GM21528 (cell line): ENCODE measurements around the gene PDXK.

ENCODE experiments used
- ATAC-seq: cut with Tn5 transposase; IDR thresholded peaks from one replicate; pipeline ENCODE4 v1.9.1; 2021; ENCODE audit warnings: mild to moderate bottlenecking, moderate library complexity; ENCODE audit not compliant: unreplicated experiment, low FRiP score

Gene PDXK

GRCh38 chr21:43775795-43776430 is 57.0 kb downstream of the PDXK start, which contains the start of gene CSTB:
Gene CSTB (minus strand): TSS chr21:43776308. CDS start chr21:43776269, 39 bp downstream.
- peak; percentile 75 for ATAC-seq

GRCh38 chr21:43777953-43778352 is 59.0 kb downstream of the PDXK start:
- no peak for ATAC-seq

- no peak for ATAC-seq
Measured at GRCh38 chr21:43778469-43779335, 59.8 kb downstream of the PDXK start.

- ATAC-seq = no peak
Measured at GRCh38 chr21:43779660-43780059, 60.7 kb downstream of the PDXK start.

- ATAC-seq = no peak
Measured at GRCh38 chr21:43781846-43782245, 62.9 kb downstream of the PDXK start.

GRCh38 chr21:43782431-43783097 is 63.6 kb downstream of the PDXK start:
- no peak for ATAC-seq

GRCh38 chr21:43783098-43783700 is 64.3 kb downstream of the PDXK start:
- no peak for ATAC-seq

- no peak for ATAC-seq
Measured at GRCh38 chr21:43785134-43785533, 66.2 kb downstream of the PDXK start.

GRCh38 chr21:43786300-43786806 is 67.4 kb downstream of the PDXK start:
- ATAC-seq = no peak

- no peak for ATAC-seq
Measured at GRCh38 chr21:43786807-43787440, 68.0 kb downstream of the PDXK start.

GRCh38 chr21:43789276-43790009 is 70.5 kb downstream of the PDXK start, which contains the start of gene RRP1:
Gene RRP1 (plus strand): TSS chr21:43789577. CDS start chr21:43789630, 53 bp downstream.
- ATAC-seq = peak; percentile 77

GRCh38 chr21:43790010-43790524 is 71.1 kb downstream of the PDXK start:
- ATAC-seq = no peak

GRCh38 chr21:43792406-43792805 is 73.5 kb downstream of the PDXK start:
- no peak for ATAC-seq

- ATAC-seq = no peak
Measured at GRCh38 chr21:43793243-43793642, 74.3 kb downstream of the PDXK start.

GRCh38 chr21:43794311-43794710 is 75.4 kb downstream of the PDXK start:
- no peak for ATAC-seq

- ATAC-seq = no peak
Measured at GRCh38 chr21:43794857-43795256, 75.9 kb downstream of the PDXK start.

- no peak for ATAC-seq
Measured at GRCh38 chr21:43797415-43797814, 78.5 kb downstream of the PDXK start.

GRCh38 chr21:43797925-43798715 is 79.2 kb downstream of the PDXK start:
- no peak for ATAC-seq
